Measurements from ENCODE around the gene IGSF23.

Gene IGSF23, protein sequence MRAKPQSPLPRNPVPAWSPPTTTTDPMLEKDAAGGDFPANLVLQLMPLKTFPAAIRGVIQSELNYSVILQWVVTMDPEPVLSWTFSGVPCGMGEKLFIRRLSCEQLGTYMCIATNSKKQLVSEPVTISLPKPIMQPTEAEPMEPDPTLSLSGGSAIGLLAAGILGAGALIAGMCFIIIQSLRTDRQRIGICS

DNA sequence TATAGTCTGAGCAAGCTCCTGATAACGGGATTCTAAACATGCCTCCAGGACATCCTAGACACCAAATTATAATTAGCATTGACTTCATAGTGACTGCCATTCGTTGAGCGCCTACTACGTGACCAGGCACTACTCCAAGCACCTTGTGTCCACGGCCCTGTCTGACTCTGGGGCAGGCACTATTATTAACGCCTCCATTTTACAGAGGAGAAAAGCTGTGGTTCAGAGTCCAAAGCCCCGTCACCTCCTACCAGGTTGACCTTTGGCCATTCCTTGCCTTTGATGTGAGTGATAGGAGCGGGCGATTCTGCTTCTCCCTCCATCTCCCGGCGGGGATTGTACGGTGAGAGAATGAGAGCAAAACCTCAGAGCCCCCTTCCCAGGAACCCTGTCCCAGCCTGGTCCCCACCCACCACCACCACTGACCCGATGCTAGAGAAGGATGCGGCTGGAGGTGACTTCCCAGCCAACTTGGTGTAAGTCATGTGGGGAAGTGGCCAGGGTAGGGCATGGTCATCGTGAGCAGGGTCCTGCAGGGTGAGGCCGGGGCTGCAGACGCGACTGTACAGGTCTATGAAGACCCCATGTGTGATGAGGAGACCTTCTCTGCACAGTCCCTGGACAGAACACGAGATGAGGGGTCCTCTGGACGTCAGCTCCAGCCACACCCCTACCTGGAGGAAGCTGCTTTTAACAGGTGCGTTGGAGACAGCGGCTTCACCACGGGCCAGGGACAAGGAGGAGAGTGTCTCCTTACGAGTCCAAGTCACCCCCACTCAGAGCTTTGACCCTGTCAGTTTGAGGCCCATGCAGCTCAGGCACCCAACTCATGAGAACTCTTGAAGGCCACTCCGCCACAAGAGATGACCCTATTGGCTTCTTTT is at the start of gene IGSF23:
IGSF23 (plus strand) TSS at position 269 of the 884 bp plus-strand sequence; CDS start at position 352, 83 bp downstream.
- DNase-seq, result no peak

DNA sequence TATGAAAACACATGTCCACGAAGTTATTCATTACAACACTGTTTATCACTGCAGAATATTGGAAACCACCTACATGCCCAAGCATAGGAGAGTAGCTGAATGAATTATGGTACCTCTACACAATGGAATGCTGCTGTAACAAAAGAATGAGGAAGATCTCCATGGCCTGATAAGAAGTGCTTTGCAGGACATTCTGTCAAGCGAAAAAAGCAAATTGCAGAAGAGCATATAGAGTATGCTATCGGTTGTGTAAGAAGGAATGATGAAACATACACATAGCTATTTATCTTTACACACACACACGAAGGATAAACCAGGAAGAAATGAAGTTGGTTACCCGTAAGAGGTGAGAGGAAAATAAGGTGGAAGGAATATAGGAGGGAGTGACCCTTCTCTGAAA is 46.4 kb upstream of the IGSF23 start:
- DNase-seq, result no peak

DNA sequence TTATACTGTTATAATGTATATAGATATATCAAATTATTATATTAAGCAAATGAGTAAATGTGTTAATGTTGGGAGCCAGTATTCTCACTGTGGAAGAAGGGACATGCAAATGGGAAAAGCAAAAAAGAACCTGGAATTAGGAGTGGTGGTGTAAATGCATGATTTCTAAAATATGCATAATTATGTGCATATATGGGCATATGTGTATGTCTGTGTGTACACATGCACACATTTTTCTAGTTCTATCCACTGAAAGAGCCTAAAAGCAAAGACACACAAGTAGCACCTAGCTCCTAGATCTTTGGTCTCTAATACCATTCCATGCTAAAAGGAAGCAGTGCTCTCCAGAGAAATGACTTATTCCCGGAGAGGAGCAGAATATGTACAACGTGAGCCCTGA is 45.6 kb upstream of the IGSF23 start:
- no peak for DNase-seq

DNA sequence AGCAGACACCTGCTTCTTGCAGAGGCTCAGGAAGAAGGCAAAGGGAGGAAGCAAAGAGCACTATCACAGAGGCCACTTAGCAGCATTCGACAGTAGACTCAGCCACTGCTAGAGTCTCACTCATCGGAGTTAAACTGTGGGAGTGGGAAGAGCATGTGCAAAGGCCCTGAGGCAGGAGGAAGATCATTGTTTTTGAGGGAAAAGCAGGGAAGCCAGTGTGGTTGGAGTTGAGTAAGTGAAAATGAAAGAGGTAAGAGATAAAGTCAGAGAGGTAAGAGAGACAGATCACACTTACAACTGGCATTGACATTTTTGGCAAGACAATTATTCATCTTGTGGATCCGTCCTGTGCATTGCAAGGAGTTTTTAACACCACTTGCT is 42.8 kb upstream of the IGSF23 start:
- DNase-seq, result no peak

DNA sequence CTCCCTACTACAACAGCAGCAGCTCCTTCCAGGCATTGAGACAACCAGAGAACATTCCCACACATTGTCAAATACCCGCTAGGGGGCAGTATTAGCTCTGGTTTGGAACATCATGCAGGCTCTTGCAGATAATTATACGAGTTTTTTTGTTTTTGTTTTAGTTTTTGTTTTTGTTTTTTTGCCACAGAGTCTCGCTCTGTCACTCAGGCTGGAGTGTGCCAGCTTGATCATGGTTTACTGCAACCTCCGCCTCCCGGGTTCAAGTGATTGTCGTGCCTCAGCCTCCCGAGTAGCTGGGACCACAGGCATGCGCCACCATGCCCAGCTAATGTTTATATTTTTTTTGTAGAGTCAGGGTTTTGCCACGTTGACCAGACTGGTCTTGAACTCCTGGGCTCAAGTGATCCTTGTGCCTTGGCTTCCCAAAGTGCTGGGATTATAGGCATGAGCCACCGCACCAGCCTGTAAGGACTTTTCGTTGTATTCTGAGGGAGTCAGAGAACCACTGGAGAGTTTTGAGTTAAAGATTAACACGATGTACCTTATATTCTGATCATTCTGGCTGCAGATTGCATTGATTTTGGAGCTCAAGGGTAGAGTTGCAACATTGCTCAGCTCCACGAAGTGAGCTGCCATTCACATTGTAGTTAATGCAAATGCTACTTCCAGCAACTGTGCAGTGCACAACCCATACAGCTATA is 42.2 kb upstream of the IGSF23 start:
- DNase-seq, result peak; percentile 59

DNA sequence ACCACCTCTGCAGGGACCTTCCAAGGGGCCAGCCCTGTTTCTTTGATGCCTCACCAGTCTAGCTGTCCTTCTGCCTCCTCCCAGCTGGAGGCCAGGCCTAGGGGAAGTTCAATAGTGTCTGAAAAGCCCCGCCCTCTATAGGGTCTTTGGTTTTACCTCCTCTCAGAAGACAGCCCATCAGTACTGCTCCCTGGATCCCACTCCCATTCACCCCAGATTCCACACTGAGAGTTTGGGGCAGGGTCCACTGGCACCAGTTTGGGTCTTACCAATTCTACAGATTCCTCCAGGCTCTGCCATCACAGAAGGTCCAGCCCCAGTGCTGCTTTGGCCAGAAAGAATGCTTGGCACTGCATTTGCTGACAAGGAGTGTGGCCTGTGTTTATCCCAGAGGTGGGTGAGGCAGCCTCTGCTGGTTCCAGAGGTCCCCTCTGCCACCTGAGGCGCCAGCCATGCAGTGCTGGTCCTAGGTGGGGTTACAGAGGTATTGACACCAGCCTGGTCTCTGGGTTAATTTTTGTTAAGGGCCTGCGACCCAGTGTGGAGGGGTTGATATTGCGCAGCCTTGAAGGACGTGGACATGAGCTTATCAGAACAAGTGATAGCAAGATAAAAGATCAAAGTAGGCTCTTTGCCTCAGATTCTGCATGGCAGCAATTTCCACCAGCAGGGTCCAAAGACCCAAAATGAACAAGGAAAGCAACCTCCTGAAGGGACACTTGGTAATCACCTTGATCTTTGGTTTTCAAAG is 41.4 kb upstream of the IGSF23 start:
- no peak for DNase-seq

DNA sequence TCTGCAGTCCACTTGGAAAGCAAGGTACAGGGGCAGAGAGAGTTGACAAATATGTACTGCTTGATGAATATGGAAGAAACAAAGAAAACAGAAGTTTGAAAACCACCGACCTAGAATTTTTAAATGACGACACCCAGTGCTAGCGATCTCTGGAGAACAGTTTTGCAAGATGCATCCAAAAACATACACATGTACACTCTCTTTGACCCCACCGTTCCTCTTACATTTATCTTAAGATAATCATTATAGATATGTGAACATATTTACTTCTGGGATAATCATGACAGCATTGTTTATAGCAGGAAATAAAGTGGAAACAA is 40.8 kb upstream of the IGSF23 start:
- no peak for DNase-seq

DNA sequence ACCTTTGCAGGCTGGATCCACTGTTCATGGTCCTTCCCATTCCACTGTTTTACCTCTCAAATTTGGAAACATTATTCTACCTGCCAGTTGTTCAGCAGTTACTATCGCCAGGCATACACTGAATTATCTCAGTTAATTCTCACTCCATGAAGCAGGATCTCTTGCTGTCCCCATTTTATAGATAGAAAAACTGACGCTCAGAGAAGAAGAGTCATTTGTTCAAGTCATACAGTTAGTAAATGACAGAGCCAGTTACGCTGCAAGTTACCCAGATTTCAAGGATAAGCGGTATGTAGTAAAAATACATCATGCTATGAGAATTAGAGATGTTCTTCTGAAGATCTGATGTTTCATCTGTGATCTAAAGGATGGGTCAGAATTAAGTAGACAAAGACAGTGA is 40.2 kb upstream of the IGSF23 start:
- DNase-seq, result no peak

DNA sequence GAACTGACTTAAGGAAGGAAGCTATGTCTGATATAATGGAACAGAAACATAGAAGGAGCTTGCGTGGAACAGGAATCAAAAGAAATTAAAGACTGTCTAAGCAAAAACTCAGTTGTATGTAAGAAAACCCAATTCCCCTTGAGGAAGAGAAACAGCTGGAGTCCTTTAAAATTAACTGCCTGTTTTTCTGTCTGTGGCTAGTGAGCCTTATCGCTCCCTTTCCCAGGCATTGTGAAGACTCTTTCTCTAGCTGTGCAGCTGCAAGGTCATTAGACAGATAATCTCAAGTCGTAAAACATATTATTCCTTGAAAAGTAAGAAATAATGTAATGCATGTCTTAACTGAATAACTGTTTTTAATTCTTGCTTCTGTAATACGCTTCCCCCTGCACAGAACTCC is 39.7 kb upstream of the IGSF23 start:
- no peak for DNase-seq

DNA sequence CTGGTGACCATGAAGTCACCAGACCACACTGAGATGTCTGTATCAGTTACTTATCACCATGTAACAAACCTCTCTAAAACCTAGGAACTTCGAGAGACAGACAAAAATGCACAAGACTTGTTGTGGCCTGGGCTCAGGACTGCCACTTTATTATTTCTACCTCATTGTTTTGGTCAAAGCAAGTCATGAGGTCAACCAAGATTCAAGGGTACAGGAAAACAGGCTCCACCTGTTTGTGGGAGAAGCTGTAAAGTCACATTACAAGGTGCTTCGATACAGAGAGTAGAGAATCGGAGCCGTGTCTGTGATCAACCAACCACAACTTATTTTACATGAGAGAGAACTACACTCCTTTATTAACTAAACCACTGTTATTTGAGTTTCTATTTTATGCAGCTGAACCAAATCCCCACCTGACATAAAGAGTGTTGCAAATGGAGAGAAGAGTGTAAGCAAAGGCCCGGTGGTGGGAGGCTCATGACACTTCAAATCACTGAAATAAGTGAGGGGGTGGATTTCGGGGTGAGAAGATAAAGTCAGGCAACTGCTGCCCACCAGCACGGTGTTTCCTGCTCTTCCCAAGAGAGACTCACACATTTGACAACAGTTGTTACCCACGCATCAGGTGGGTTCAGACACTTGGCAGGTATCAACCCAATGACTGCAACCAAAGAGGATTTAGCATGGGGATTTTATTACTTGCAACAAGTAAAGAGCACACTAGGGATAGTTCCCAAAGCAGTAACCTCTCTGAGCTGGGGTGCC is 39.0 kb upstream of the IGSF23 start:
- DNase-seq, result no peak

DNA sequence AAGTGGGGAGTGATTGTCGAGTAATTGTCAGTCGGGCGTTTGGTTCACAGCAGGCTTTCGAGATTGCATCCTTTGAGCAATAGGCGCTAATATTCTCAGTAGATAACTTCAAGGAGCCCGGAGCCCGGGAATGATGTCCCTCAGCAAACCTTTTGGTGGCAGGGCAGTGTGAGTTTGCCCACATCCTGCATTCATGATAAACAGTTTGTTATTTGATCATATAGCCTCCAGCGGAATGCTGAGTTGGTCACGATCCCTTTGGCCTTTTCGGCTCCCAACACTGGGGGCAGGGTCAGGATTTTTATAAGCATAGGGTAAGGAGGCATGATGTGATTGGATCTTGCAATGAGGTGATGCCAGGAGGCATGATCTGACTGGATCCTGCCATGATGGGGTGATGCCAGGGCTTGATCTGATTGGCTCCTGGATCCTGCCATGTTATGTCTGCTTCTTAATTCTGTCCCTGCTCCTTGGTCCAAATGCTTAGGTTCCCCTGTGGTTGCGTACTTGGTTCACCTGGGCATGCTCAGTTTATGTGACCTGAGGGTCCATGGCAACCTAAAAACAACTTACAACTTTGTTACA is 38.2 kb upstream of the IGSF23 start:
- no peak for DNase-seq

DNA sequence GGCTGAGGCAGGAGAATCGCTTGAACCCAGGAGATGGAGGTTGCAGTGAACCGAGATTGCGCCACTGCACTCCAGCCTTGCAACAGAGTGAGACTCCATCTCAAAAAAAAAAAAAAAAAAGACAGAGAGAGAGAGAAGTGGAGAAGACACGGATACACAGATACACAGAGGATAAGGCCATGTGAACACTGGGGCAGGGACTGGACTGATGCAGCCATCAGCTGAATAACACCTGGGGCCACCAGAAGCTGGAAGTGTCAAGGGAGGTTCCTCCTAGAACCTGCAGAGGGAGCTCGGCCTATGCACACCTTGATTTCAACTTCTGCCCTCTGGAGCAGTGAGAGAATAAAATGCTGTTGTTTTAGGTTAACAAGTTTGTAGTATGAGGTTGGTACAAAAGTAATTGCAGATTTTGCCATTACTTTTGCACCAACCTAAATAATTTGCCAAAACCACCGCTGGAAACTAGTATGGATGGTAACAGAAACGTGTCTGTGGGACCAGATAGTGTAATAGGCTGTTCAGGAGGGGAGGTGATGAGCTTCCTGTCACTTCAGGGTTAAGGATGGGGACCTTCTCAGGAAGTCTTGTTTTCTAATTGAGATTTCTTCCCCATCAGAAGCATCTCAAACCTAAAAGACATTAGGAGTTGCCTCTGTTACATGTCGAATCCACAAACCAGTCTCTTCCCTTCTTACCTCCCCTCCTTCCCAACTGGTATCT is 36.4 kb upstream of the IGSF23 start:
- peak; percentile 15 for DNase-seq

DNA sequence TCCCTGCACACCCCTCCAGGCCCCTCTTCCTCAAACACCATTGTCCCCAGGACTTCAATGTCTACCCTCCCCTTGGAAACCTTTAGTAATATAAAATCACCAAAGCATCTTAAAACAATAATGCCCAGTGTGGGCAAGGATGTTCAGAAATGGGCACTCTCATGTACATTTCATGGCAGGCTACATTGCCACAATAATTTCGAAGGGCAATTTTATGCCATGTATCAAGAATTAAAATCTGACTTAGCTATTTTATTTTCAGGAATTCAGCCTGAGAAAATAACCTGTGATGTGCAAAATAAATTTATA is 35.8 kb upstream of the IGSF23 start:
- DNase-seq, result no peak

DNA sequence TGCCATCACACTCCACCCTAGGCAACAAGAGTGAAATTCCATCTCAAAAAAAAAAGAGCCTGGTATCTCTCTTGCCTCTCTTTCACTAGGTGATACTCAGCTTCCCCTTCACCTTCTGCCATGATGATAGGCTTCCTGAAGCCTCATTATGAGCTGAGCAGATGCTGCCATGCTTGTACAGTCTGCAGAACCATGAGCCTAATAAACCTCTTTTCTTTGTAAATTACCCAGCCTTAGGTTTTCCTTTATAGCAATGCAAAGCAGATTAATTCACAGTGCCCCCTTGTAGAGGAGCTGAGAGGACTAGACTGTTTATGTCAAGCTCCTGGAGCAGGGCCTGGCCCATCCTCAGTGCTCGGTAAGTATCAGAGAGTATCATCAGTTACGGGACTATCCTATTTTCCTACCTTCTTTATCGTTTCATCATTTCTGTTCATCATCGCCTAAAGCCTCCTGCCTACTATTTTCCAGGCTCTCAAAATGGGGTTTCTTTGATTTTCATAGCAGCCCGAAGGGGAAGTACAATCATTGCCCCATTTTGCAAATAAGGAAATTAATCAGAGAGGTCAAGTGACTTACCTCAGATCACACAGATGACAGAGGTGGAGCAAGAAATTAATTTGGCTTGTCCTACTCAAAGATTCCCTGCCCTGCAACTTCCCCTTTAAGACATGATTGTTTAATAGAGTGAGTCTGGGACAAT is 33.5 kb upstream of the IGSF23 start:
- no peak for DNase-seq

DNA sequence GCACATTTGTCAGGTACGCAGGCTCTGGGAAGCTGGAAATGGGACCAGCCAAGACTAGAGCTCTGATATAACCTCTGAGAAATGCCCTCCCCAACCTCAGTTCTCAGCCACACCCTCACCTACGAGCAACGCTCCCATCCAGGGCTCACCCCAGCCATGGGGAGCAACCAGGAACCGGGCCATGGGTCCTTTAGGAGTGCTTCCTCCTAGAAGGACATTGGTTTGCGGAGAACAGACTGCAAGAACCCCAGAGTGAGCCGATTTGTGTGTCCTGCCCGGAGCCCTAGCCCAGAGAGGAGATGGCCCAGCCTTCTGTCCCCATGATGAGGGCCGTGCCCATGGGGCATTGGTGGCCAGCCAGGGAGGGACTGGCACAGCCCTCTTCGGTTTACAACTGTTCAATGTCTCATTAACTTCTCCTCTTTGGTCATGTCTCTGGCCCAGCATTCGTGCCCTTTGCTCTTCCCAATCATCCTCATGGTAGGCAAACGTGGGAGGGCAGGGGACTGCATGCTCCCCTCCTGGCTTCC is 32.9 kb upstream of the IGSF23 start:
- no peak for DNase-seq

DNA sequence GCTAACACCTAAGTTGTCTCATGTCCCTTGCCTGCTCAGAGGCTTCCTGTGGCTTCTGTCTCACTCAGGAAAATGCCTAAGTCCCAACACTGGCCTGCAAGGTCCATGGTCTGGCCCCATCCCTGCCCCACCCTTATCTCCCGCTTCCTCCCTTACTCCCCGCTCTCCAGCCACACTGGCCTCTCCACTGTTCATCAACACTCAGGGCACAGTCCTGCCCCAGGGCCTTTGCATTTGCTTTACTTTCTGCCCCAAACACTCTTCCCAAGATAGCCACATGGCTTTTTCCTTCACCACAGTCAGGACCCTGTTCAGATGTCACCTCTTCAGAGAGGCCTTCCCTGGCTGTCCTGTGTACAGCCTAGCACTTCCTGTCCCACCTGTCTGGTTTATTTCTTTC is 32.1 kb upstream of the IGSF23 start:
- no peak for DNase-seq

DNA sequence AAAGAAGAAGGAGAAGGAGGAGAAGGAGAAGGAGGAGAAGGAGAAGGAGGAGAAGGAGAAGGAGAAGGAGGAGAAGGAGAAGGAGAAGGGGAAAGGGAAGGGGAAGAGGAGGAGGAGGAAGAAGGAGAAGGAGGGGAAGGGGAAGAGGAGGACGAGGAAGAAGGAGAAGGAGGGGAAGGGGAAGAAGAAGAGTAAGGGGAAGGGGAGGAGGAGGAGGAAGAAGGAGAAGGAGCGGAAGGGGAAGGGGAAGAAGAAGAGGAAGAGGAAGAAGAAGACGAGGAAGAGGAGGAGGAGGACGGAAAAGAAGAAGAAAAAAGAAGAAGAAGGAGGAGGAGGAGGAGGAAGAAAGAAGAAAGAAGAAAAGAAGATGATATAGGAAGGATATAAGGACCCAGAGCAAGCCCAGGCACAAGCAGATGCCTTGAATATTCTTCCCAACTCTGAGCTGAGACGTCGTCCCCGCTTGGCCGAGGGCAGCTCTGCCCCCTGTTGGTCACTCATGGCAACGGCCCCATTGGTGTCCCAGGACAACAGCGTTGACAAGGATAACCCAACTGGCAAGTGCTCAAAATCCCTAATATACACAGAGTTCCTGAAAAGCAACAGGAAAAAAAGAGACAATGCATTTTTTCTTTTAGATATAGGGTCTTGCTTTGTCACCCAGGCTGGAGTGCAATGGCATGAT is 30.6 kb upstream of the IGSF23 start:
- no peak for DNase-seq

DNA sequence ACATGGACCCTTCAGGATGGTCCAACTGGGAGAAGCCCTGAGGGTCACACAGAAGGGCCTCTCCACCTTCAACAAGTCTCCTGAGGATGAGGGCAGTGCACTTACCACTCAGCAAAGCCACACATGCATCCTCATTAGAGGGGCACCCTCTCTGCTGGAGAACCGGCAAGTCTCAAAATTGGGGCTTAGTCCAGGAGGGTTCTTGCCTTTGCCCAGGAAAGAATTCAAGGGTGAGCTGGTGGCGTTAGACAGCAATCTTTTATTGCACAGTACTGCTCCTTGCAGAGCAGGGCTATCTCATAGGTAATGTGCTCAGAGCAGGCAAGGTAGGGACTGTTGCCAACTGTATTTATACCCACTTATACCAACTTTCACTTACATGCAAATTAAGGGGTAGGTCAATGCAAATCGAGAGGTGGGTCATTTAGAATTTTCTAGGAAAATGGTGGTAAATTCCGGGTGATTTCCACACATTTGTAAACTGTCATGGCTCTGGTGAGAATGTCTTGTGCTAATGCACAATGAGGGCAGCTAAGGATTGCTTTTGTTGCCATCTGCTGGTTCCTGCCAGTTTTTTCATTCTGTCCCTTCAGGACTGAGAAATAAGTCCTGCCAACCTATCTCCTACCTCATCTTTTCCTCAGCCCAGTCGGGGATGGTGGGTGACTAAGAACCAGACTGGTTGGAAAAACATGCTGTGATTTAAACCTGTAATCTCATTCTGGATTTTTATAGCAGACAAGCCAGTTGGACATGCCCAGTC is 27.8 kb upstream of the IGSF23 start:
- DNase-seq, result no peak

Measured in CD4-positive, alpha-beta T cell treated with Interleukin-10 for 1 hour (primary cell).